HepG2 (cell line): ENCODE data around the gene AKAP12. TPM values are rescaled to one million over a fixed set of nuclear protein-coding genes. Genes with fewer than 3 reads are reported as not detected.

Experiments used
- ATAC-seq: fragments of 200-7000 bp; cut with Tn5 transposase; 3 replicates; pipeline ENCODE4 v1.9.1; 2020; ENCODE audit warnings: mild to moderate bottlenecking, moderate library complexity
- BruUV-seq: library from RNA; stranded (reverse); fragments of 400-500 nt; replicated peaks from 2 replicates; lab custom pipeline; 2021; lab: Mats Ljungman, UMichigan
- CTCF ChIA-PET: fragments of 300-600 bp; formaldehyde crosslinking; extraction: SDS; loops from one replicate; lab custom pipeline; 2021; ENCODE audit warnings: low total read pairs, inconsistent platforms, low intra/inter-chr PET ratio; lab: Yijun Ruan, JAX
- POLR2A ChIA-PET: fragments of 350-600 bp; sonication (Branson Sonifier 250); formaldehyde crosslinking; loops from one replicate; lab custom pipeline; 2020; ENCODE audit warnings: antibody characterized with exemption, inconsistent platforms; lab: Yijun Ruan, JAX
- DNase-seq: peaks from one replicate; pipeline ENCODE4 v3.0.0-alpha.2; 2015; ENCODE audit warnings: low spot score
- FAIRE-seq: peaks from 3 replicates; lab custom pipeline; 2011; peaks lifted over from hg19 to GRCh38; lab: Jason Lieb, UNC
- H2AFZ ChIP-seq: one replicate; pipeline ENCODE4 v1.6.1; 2011; ENCODE audit warnings: low read length, inconsistent platforms
- H3K27ac ChIP-seq: fragments of 300-600 bp; 3 replicates; pipeline ENCODE4 v1.8.0; 2011; ENCODE audit warnings: mixed run types, mild to moderate bottlenecking, mixed read lengths, low read length, inconsistent platforms; ENCODE audit not compliant: insufficient read depth; ENCODE audit errors: extremely low read length
- H3K27me3 ChIP-seq, 2 experiments: fragments of 200-600 bp in 1 of 2; 2 replicates in 1 of 2; 3 replicates in 1 of 2; pipeline versions ENCODE4 v1.6.0 to v1.8.0; 2011; ENCODE audit warnings: low read length in 2 of 2, mild to moderate bottlenecking in 2 of 2, moderate library complexity in 2 of 2, inconsistent platforms in 1 of 2; ENCODE audit not compliant: insufficient read depth in 2 of 2, control insufficient read depth in 1 of 2
- H3K36me3 ChIP-seq, 2 experiments: fragments of 200-600 bp in 1 of 2; replicated peaks in 1 of 2; 2 replicates in 1 of 2; 3 replicates in 1 of 2; pipeline versions ENCODE4 v1.5.1 to v1.8.0; 2011; ENCODE audit warnings: low read length in 2 of 2, inconsistent platforms in 1 of 2; ENCODE audit not compliant: insufficient read depth in 2 of 2, control insufficient read depth in 1 of 2
- H3K4me1 ChIP-seq: 2 replicates; pipeline ENCODE4 v1.5.1; 2012; ENCODE audit warnings: low read length, inconsistent platforms; ENCODE audit not compliant: insufficient read depth
- H3K4me2 ChIP-seq: 2 replicates; pipeline ENCODE4 v1.6.0; 2011; ENCODE audit warnings: low read depth, low read length, inconsistent platforms
- H3K4me3 ChIP-seq, 3 experiments: fragments of 200-600 bp in 1 of 3; sonication (generic), shearing (Covaris generic) in 1 of 3; replicated peaks in 1 of 3; 2 replicates each; pipeline ENCODE4 v1.5.1; 2011 to 2016; ENCODE audit warnings: low read length in 3 of 3, inconsistent platforms in 2 of 3, low read depth in 2 of 3, mild to moderate bottlenecking in 2 of 3, control low read depth in 1 of 3, mixed read lengths in 1 of 3; ENCODE audit not compliant: insufficient read depth in 1 of 3
- H3K79me2 ChIP-seq: one replicate; pipeline ENCODE4 v1.6.1; 2011; ENCODE audit warnings: low read length, inconsistent platforms; ENCODE audit not compliant: insufficient read depth
- H3K9ac ChIP-seq: 2 replicates; pipeline ENCODE4 v1.6.0; 2011; ENCODE audit warnings: mild to moderate bottlenecking, low read depth, low read length, inconsistent platforms; ENCODE audit not compliant: insufficient read depth
- H3K9me3 ChIP-seq: 2 replicates; pipeline ENCODE4 v1.5.1; 2012; ENCODE audit warnings: mild to moderate bottlenecking, low read length
- H4K20me1 ChIP-seq: 2 replicates; pipeline ENCODE4 v1.6.0; 2011; ENCODE audit warnings: inconsistent platforms, mild to moderate bottlenecking, low read length, moderate library complexity; ENCODE audit not compliant: insufficient read depth
- ATF7-NPFF ChIP-seq: sonication (generic); formaldehyde crosslinking; IDR thresholded peaks from 2 replicates; pipeline ENCODE4 v1.8.1; 2023; ENCODE audit warnings: mild to moderate bottlenecking, low read depth, missing genetic modification reagents, moderate library complexity
- GATAD2A ChIP-seq: IDR thresholded peaks from 2 replicates; pipeline ENCODE4 v1.6.1; 2016
- KLF11 ChIP-seq: IDR thresholded peaks from 2 replicates; pipeline ENCODE4 v1.6.1; 2016; ENCODE audit warnings: missing compliant biosample characterization
- NFIB ChIP-seq: sonication (generic); formaldehyde crosslinking; IDR thresholded peaks from 2 replicates; pipeline ENCODE4 v1.9.0; 2021; ENCODE audit warnings: missing genetic modification reagents, mild to moderate bottlenecking, borderline replicate concordance
- PRDM15 ChIP-seq: sonication (generic); formaldehyde crosslinking; IDR thresholded peaks from 2 replicates; pipeline ENCODE4 v1.4.0; 2020; ENCODE audit warnings: missing genetic modification reagents
- SNAI1 ChIP-seq: sonication (generic); formaldehyde crosslinking; IDR thresholded peaks from 2 replicates; pipeline ENCODE4 v1.5.0; 2020; ENCODE audit warnings: mild to moderate bottlenecking, missing genetic modification reagents, borderline replicate concordance
- STAG1 ChIP-seq: sonication (generic); formaldehyde crosslinking; IDR thresholded peaks from 2 replicates; pipeline ENCODE4 v1.4.0; 2020; ENCODE audit warnings: missing genetic modification reagents
- ZBTB20 ChIP-seq: sonication (generic); formaldehyde crosslinking; IDR thresholded peaks from 2 replicates; pipeline ENCODE4 v1.8.1; 2023; ENCODE audit warnings: missing genetic modification reagents, low read depth, mild to moderate bottlenecking, borderline replicate concordance
- ZHX1 ChIP-seq: sonication (generic); formaldehyde crosslinking; IDR thresholded peaks from 2 replicates; pipeline ENCODE4 v1.8.1; 2022; ENCODE audit warnings: low read depth, mild to moderate bottlenecking, missing genetic modification reagents
- ZNF414 ChIP-seq: sonication (generic); formaldehyde crosslinking; IDR thresholded peaks from 2 replicates; pipeline ENCODE4 v1.5.0; 2020; ENCODE audit warnings: missing genetic modification reagents
- ZNF432 ChIP-seq: sonication (generic); formaldehyde crosslinking; IDR thresholded peaks from 2 replicates; pipeline ENCODE4 v1.5.0; 2020; ENCODE audit warnings: missing genetic modification reagents, mild to moderate bottlenecking, borderline replicate concordance
- ZNF446 ChIP-seq: sonication (generic); formaldehyde crosslinking; IDR thresholded peaks from 2 replicates; pipeline ENCODE4 v1.5.0; 2020; ENCODE audit warnings: mild to moderate bottlenecking, missing genetic modification reagents
- ZNF598 ChIP-seq: sonication (generic); formaldehyde crosslinking; IDR thresholded peaks from 2 replicates; pipeline ENCODE4 v1.5.1; 2020; ENCODE audit warnings: mild to moderate bottlenecking, missing genetic modification reagents, borderline replicate concordance
- ZNF670 ChIP-seq: sonication (generic); formaldehyde crosslinking; IDR thresholded peaks from 2 replicates; pipeline ENCODE4 v1.8.0; 2022; ENCODE audit warnings: mild to moderate bottlenecking, missing genetic modification reagents, borderline replicate concordance
- ZNF773 ChIP-seq: sonication (generic); formaldehyde crosslinking; IDR thresholded peaks from 2 replicates; pipeline ENCODE4 v1.4.0; 2020; ENCODE audit warnings: missing genetic modification reagents, borderline replicate concordance
- WGBS: methylation state at CpG from one replicate; pipeline ENCODE4 v1.1.6; 2017; ENCODE audit warnings: low lambda C conversion rate; 5-methylcytosine and 5-hydroxymethylcytosine counted together
- in situ Hi-C: cut with HindIII; loops from 2 replicates; pipeline ENCODE4 v1.10.0; 2017; ENCODE audit warnings: low pct_unique_long_range_greater_than_20kb; ENCODE audit not compliant: extremely low pct_ligation_motif_present
- intact Hi-C: fragments of 100-400 bp; cut with micrococcal nuclease; formaldehyde crosslinking; loops from one replicate; pipeline ENCODE4 v1.10.0; 2022; ENCODE audit not compliant: unreplicated experiment
- polyA plus RNA-seq, 8 experiments: library from polyadenylated mRNA; depleted of rRNA in 3 of 8; stranded (reverse) in 7 of 8; unstranded in 1 of 8; fragments of >200 nt; fragmentation: Illumina TruSeq in 4 of 8; extraction: Trizol in 4 of 8; gene quantifications; 2 replicates each; pipeline versions ENCODE4 v1.2.1 to v1.2.3, GENCODE V29; 2011 to 2016; ENCODE audit warnings: low read depth in 4 of 8, missing spikeins in 1 of 8, mixed read lengths in 1 of 8; ENCODE audit not compliant: insufficient read depth in 1 of 8
- total RNA-seq, 5 experiments: library from RNA; depleted of rRNA; stranded (reverse); fragments of >200 nt; fragmentation: Illumina TruSeq; extraction: Trizol; gene quantifications; 2 replicates each; pipeline ENCODE4 v1.2.3, GENCODE V29; 2016; ENCODE audit warnings: low read depth in 1 of 5

Gene AKAP12
- total and polyA plus RNA-seq, 2 of the 13 experiments (the other 11 are each of a cell fraction or from before 2014, with no cell fraction given) = 10.6 to 19.0 TPM

GRCh38 chr6:151263967-151264366 is 24.2 kb downstream of the AKAP12 start:
- Histone ChIP-seq H3K79me2 (no peaks in the 10 kb centered on the region), H3K4me2 (no peak overlapping the region)
- DNase-seq (no peak), ATAC-seq (no peak)
- no TSS peak for BruUV-seq
- CTCF ChIA-PET = no interaction called here
- TF ChIP-seq ZNF446 (no peak), ZHX1 (CRISPR knock-in tag) (no peak), ZNF773 (CRISPR knock-in tag) (no peak), ZNF670 (CRISPR knock-in tag) (no peak), GATAD2A (CRISPR knock-in tag) (no peak), ZNF598 (no peak), KLF11 (CRISPR knock-in tag) (no peak), ZBTB20 (CRISPR knock-in tag) (no peak), ATF7-NPFF (CRISPR knock-in tag) (no peak), ZNF414 (no peak), NFIB (no peak), PRDM15 (CRISPR knock-in tag) (no peak), ZNF432 (CRISPR knock-in tag) (no peak), STAG1 (CRISPR knock-in tag) (no peak), SNAI1 (CRISPR knock-in tag) (no peak)
- TF ChIP-seq, all 625 proteins: peak for 0
- Histone ChIP-seq H2AFZ (no peak overlapping the region), H3K27me3 (no peaks in the 10 kb centered on the region), H4K20me1 (no peaks in the 10 kb centered on the region), H3K9ac (no peak overlapping the region), H3K4me1 (peaks cover 16% of the 10 kb centered on the region), H3K4me3 (no peak overlapping the region), H3K27ac (no peak overlapping the region), H3K9me3 (no peaks in the 10 kb centered on the region), H3K36me3 (no peaks in the 10 kb centered on the region)
- WGBS = 86% methylated on average over 3 of the region's 3 CpGs
- intact Hi-C loops (no loop called here), in situ Hi-C loops (no loop called here)
- no peak for FAIRE-seq
- POLR2A ChIA-PET = no interaction called here
